K562 (cell line): ENCODE measurements around the gene VKORC1. TPM values are rescaled to one million over a fixed set of nuclear protein-coding genes. Genes with fewer than 3 reads are reported as not detected.

Experiments used
- ATAC-seq: fragments of 200-7000 bp; cut with Tn5 transposase; 3 replicates; pipeline ENCODE4 v1.9.1; 2020; ENCODE audit warnings: moderate library complexity
- BruUV-seq: library from RNA; stranded (reverse); fragments of 400-500 nt; replicated peaks from 2 replicates; lab custom pipeline; 2021; lab: Mats Ljungman, UMichigan
- CTCF ChIA-PET: fragments of 300-600 bp; formaldehyde crosslinking; extraction: SDS; loops from one replicate; lab custom pipeline; 2021; ENCODE audit warnings: low intra/inter-chr PET ratio; lab: Yijun Ruan, JAX
- POLR2A ChIA-PET: fragments of 300-600, 350-650 bp; sonication (Branson Sonifier 250); formaldehyde crosslinking; extraction: SDS; loops from one replicate; lab custom pipeline; 2021; ENCODE audit warnings: antibody characterized with exemption, inconsistent platforms; lab: Yijun Ruan, JAX
- DNase-seq, 4 experiments: peaks; one replicate each; pipeline versions ENCODE4 v3.0.0 to v3.0.0-alpha.2; 2011 to 2018; ENCODE audit warnings: low spot score in 3 of 4, mixed read lengths in 3 of 4; ENCODE audit errors: extremely low read depth in 1 of 4
- FAIRE-seq: peaks from 2 replicates; lab custom pipeline; 2011; peaks lifted over from hg19 to GRCh38; lab: Jason Lieb, UNC
- H2AFZ ChIP-seq: 2 replicates; pipeline ENCODE4 v1.6.0; 2011; ENCODE audit warnings: low read depth, low read length, control low read depth, inconsistent platforms
- H3K27ac ChIP-seq: fragments of 200-600 bp; 3 replicates; pipeline ENCODE4 v1.8.0; 2011; ENCODE audit warnings: low read depth, mild to moderate bottlenecking, control low read depth, inconsistent platforms, low read length, moderate library complexity, mixed read lengths; ENCODE audit errors: extremely low read depth
- H3K27me3 ChIP-seq, 2 experiments: fragments of 300-600 bp in 1 of 2; 2 replicates in 1 of 2; 3 replicates in 1 of 2; pipeline versions ENCODE4 v1.6.0 to v1.8.0; 2011; ENCODE audit warnings: inconsistent platforms in 2 of 2, low read length in 2 of 2, mild to moderate bottlenecking in 1 of 2, mixed read lengths in 1 of 2, moderate library complexity in 1 of 2; ENCODE audit not compliant: control insufficient read depth in 2 of 2, insufficient read depth in 2 of 2
- H3K36me3 ChIP-seq: fragments of 300-600 bp; 3 replicates; pipeline ENCODE4 v1.8.0; 2011; ENCODE audit warnings: mild to moderate bottlenecking, low read length, inconsistent platforms; ENCODE audit not compliant: control insufficient read depth, insufficient read depth
- H3K4me1 ChIP-seq, 2 experiments: fragments of 200-600 bp in 1 of 2; replicated peaks in 1 of 2; 2 replicates in 1 of 2; 3 replicates in 1 of 2; pipeline versions ENCODE4 v1.5.1 to v1.8.0; 2011; ENCODE audit warnings: inconsistent platforms in 2 of 2, low read length in 2 of 2, mild to moderate bottlenecking in 1 of 2, mixed read lengths in 1 of 2, moderate library complexity in 1 of 2; ENCODE audit not compliant: control insufficient read depth in 2 of 2, insufficient read depth in 2 of 2
- H3K4me2 ChIP-seq: 2 replicates; pipeline ENCODE4 v1.6.1; 2011; ENCODE audit warnings: low read length, control low read depth, inconsistent platforms, mixed read lengths; ENCODE audit not compliant: insufficient read depth
- H3K4me3 ChIP-seq: fragments of 200-600 bp; sonication (generic), shearing (Covaris generic); 2 replicates; pipeline ENCODE4 v1.5.1; 2016; ENCODE audit warnings: control low read depth, inconsistent platforms
- H3K79me2 ChIP-seq: fragments of 200-600 bp; 3 replicates; pipeline ENCODE4 v1.8.0; 2011; ENCODE audit warnings: low read length, inconsistent platforms; ENCODE audit not compliant: control insufficient read depth, insufficient read depth
- H3K9ac ChIP-seq, 2 experiments: 2 replicates each; pipeline versions ENCODE4 v1.6.0 to v1.6.1; 2011; ENCODE audit warnings: low read depth in 2 of 2, low read length in 2 of 2, control low read depth in 1 of 2, inconsistent platforms in 1 of 2, mild to moderate bottlenecking in 1 of 2, mixed read lengths in 1 of 2; ENCODE audit not compliant: insufficient read depth in 1 of 2
- H3K9me1 ChIP-seq: one replicate; pipeline ENCODE4 v1.6.0; 2011; ENCODE audit warnings: inconsistent platforms, mild to moderate bottlenecking, low read length, moderate library complexity; ENCODE audit not compliant: control insufficient read depth, insufficient read depth
- H3K9me3 ChIP-seq: replicated peaks from 2 replicates; pipeline ENCODE4 v1.5.1; 2011; ENCODE audit warnings: low read depth, low read length, inconsistent platforms; ENCODE audit not compliant: control insufficient read depth, insufficient read depth
- H4K20me1 ChIP-seq: replicated peaks from 2 replicates; pipeline ENCODE4 v1.6.1; 2011; ENCODE audit warnings: low read length, inconsistent platforms, mixed read lengths; ENCODE audit not compliant: control insufficient read depth, insufficient read depth
- BRF2 ChIP-seq: IDR thresholded peaks from 3 replicates; pipeline ENCODE4 v1.6.1; 2011; ENCODE audit warnings: borderline replicate concordance, mild to moderate bottlenecking; ENCODE audit not compliant: insufficient read length, insufficient read depth
- CEBPB ChIP-seq: fragments of 450-650 bp; IDR thresholded peaks from 2 replicates; pipeline ENCODE4 v1.6.1; 2016; ENCODE audit warnings: missing genetic modification characterization, missing compliant biosample characterization
- CHD4 ChIP-seq: fragments of 200-600 bp; sonication (generic); IDR thresholded peaks from 3 replicates; pipeline ENCODE4 v1.6.1; 2012; ENCODE audit warnings: low read depth, mild to moderate bottlenecking, mixed read lengths, low read length, inconsistent platforms; ENCODE audit not compliant: insufficient read depth, insufficient replicate concordance, poor library complexity, severe bottlenecking
- CSDE1 ChIP-seq, 2 experiments: fragments of 450-650 bp; IDR thresholded peaks; 2 replicates each; pipeline ENCODE4 v1.6.1; 2016; ENCODE audit warnings: mild to moderate bottlenecking in 1 of 2
- DIDO1 ChIP-seq: fragments of 450-650 bp; IDR thresholded peaks from 2 replicates; pipeline ENCODE4 v1.6.1; 2016; ENCODE audit warnings: low read depth, missing biosample characterization, missing genetic modification characterization
- EP300 ChIP-seq: IDR thresholded peaks from 2 replicates; pipeline ENCODE4 v1.6.1; 2012; ENCODE audit warnings: low read length, improper control_type of control experiment
- ETV5 ChIP-seq: sonication (generic); formaldehyde crosslinking; IDR thresholded peaks from 2 replicates; pipeline ENCODE4 v1.4.0; 2020; ENCODE audit warnings: low read depth, mild to moderate bottlenecking, missing genetic modification reagents
- FOSL1 ChIP-seq: fragments of 200-800 bp; sonication (Bioruptor generic); conservative IDR thresholded peaks from 2 replicates; pipeline ENCODE4 v1.6.1; 2016; ENCODE audit warnings: missing genetic modification characterization, missing compliant biosample characterization
- HINFP ChIP-seq: fragments of 450-650 bp; conservative IDR thresholded peaks from 2 replicates; pipeline ENCODE4 v1.6.1; 2016; ENCODE audit warnings: missing genetic modification characterization, low read depth, mild to moderate bottlenecking, control low read depth, missing compliant biosample characterization
- MAZ ChIP-seq, 2 experiments: fragments of 450-650 bp in 1 of 2; sonication (generic) in 1 of 2; formaldehyde crosslinking; IDR thresholded peaks in 1 of 2; conservative IDR thresholded peaks in 1 of 2; 2 replicates each; pipeline versions ENCODE4 v1.4.0 to v1.5.0; 2020; ENCODE audit warnings: mild to moderate bottlenecking in 1 of 2, missing genetic modification reagents in 1 of 2
- POLR2G ChIP-seq: fragments of 200-400 bp; formaldehyde crosslinking; IDR thresholded peaks from 2 replicates; pipeline ENCODE4 v1.6.1; 2017; ENCODE audit warnings: low read depth, mild to moderate bottlenecking, antibody characterized with exemption, low read length, moderate library complexity
- TCFL5 ChIP-seq: fragments of 250-450 bp; sonication (Bioruptor Pico); conservative IDR thresholded peaks from 2 replicates; pipeline ENCODE4 v1.6.1; 2021; ENCODE audit warnings: mild to moderate bottlenecking, moderate library complexity, matching md5 sums
- ZKSCAN1 ChIP-seq: fragments of 150-350 bp; IDR thresholded peaks from 2 replicates; pipeline ENCODE4 v1.6.1; 2016; ENCODE audit warnings: low read depth, low read length
- ZNF140 ChIP-seq: fragments of 250-450 bp; sonication (Bioruptor Pico); IDR thresholded peaks from 2 replicates; pipeline ENCODE4 v1.8.0; 2021; ENCODE audit warnings: moderate library complexity, mild to moderate bottlenecking, inconsistent platforms
- ZNF277 ChIP-seq: fragments of 250-450 bp; sonication (Bioruptor Pico); IDR thresholded peaks from 2 replicates; pipeline ENCODE4 v1.8.0; 2022; ENCODE audit warnings: inconsistent platforms, mild to moderate bottlenecking, moderate library complexity, borderline replicate concordance
- ZNF589 ChIP-seq: fragments of 200-800 bp; sonication (Bioruptor generic); IDR thresholded peaks from 2 replicates; pipeline ENCODE4 v1.6.1; 2016; ENCODE audit warnings: low read depth, missing genetic modification characterization, missing compliant biosample characterization
- ZNF830 ChIP-seq: fragments of 250-450 bp; sonication (Bioruptor Pico); IDR thresholded peaks from 2 replicates; pipeline ENCODE4 v1.5.0; 2021; ENCODE audit warnings: mild to moderate bottlenecking
- ZSCAN32 ChIP-seq: fragments of 450-650 bp; formaldehyde crosslinking; IDR thresholded peaks from 2 replicates; pipeline ENCODE4 v1.4.0; 2020; ENCODE audit warnings: mild to moderate bottlenecking, moderate library complexity
- WGBS: fragments of 100-300 bp; shearing (Covaris generic); methylation state at CpG from one replicate; pipeline ENCODE4 v1.1.6; 2016; ENCODE audit warnings: low coverage, mixed read lengths; ENCODE audit not compliant: insufficient coverage; ENCODE audit errors: missing lambda C conversion rate; 5-methylcytosine and 5-hydroxymethylcytosine counted together
- in situ Hi-C: fragments of 300-500 bp; cut with MboI; formaldehyde crosslinking; loops from 4 replicates; pipeline ENCODE4 v1.15.0; 2018; ENCODE audit warnings: inconsistent platforms, mixed read lengths
- intact Hi-C: fragments of 100-400 bp; cut with micrococcal nuclease; formaldehyde crosslinking; loops from 2 replicates; pipeline ENCODE4 v1.14.2; 2022
- polyA plus RNA-seq, 8 experiments: library from polyadenylated mRNA; depleted of rRNA in 4 of 8; stranded (reverse) in 5 of 8; unstranded in 3 of 8; fragments of >200 nt; fragmentation: Nextera tagmentation in 2 of 8; fragmentation: Illumina TruSeq in 1 of 8; extraction: Ambion mirVana in 2 of 8; extraction: Trizol in 1 of 8; gene quantifications; 2 replicates each; pipeline versions ENCODE4 v1.2.1 to v1.2.3, GENCODE V29; 2011 to 2014; ENCODE audit warnings: inconsistent platforms in 1 of 8, missing spikeins in 1 of 8
- total RNA-seq, 7 experiments: library from RNA; depleted of rRNA in 6 of 7; stranded (reverse); fragments of >200 nt in 6 of 7; fragmentation: Illumina TruSeq in 2 of 7; extraction: Trizol in 2 of 7; gene quantifications; 2 replicates each; pipeline versions ENCODE4 v1.2.1 to v1.2.3, GENCODE V29; 2011 to 2021; ENCODE audit warnings: low replicate concordance in 1 of 7

VKORC1 gene
- total and polyA plus RNA-seq, 9 of the 15 experiments (the other 6 are each of a cell fraction or from before 2014, with no cell fraction given), result 30.0 to 119 (median 62.1) TPM

GRCh38 chr16:31092330-31092729, 2.3 kb downstream of the VKORC1 start:
- TF ChIP-seq HINFP, result no peak
- TF ChIP-seq ZNF589 (CRISPR knock-in tag), result no peak
- no peak for TF ChIP-seq CSDE1 (IDR thresholded peaks at IDR 0.05)
- no peak for TF ChIP-seq POLR2G
- no peak for TF ChIP-seq ZKSCAN1
- no peak for TF ChIP-seq CEBPB
- no peak for TF ChIP-seq MAZ (CRISPR knock-in tag; conservative IDR thresholded peaks at IDR 0.05 in 1 of 2, IDR thresholded peaks at IDR 0.05 in 1 of 2)
- no peak for TF ChIP-seq CHD4
- TF ChIP-seq TCFL5 (CRISPR knock-in tag), result no peak
- TF ChIP-seq ZNF830 (CRISPR knock-in tag), result no peak
- TF ChIP-seq EP300, result no peak
- TF ChIP-seq ZSCAN32 (CRISPR knock-in tag), result no peak
- no peak for TF ChIP-seq ETV5 (CRISPR knock-in tag)
- TF ChIP-seq FOSL1 (tag), result no peak
- TF ChIP-seq ZNF277 (CRISPR knock-in tag), result no peak
- TF ChIP-seq BRF2, result no peak
- TF ChIP-seq DIDO1 (tag), result no peak
- no peak for TF ChIP-seq ZNF140
- Histone ChIP-seq H3K36me3 (peaks cover 33% of the 10 kb centered on the region; the same call in 2 of the 3 replicates), H3K9me1 (peaks cover 6% of the 10 kb centered on the region), H3K9me3 (0 out of 2 replicates have a peak, but pooled peaks cover 4% of the 10 kb centered on the region), H3K79me2 (peaks cover 22% of the 10 kb centered on the region), H3K27ac (no peak overlapping the region), H2AFZ (no peak overlapping the region), H3K27me3 (no peaks in the 10 kb centered on the region), H3K4me2 (peak overlapping the region; percentile 83; the same call in 1 of the 2 replicates), H3K9ac (peak overlapping the region in 1 of 2 experiments; percentile 66; a peak in 1 of 4 replicates), H4K20me1 (peaks cover 8% of the 10 kb centered on the region; the same call in 1 of the 2 replicates), H3K4me1 (peaks cover 17 to 42% of the 10 kb centered on the region in 2 experiments; a peak in 4 of 5 replicates), H3K4me3 (no peak overlapping the region)
- 92% methylated on average over 5 of the region's 5 CpGs for WGBS
- intact Hi-C loops, result loop anchor here (10.0 kb wide), 1 partner anchor 138 kb away; the partner anchor contains the start of gene SETD1A
- ChIA-PET POLR2A (interaction anchor here (0.7 to 3.1 kb wide), 3 partner anchors 18 to 108 kb away, joined by 3 to 16 read pairs (median 4); partner anchors contain the start of genes HSD3B7, ZNF646 and ZNF668), CTCF (interaction anchor here (0.6 kb wide), 1 partner anchor 19 kb away, joined by 3 read pairs; no protein-coding TSS in a partner anchor)
- ATAC-seq (no peak), DNase-seq (no peak), FAIRE-seq (no peak)
- no TSS peak for BruUV-seq
- in situ Hi-C loops, result no loop called here
